ENCODE data around the gene ACVRL1. TPM values are rescaled to one million over a fixed set of nuclear protein-coding genes. Genes with fewer than 3 reads are reported as not detected.

The ACVRL1 gene
- total RNA-seq, 1 donor from 2014 or later = 223 TPM

DNA sequence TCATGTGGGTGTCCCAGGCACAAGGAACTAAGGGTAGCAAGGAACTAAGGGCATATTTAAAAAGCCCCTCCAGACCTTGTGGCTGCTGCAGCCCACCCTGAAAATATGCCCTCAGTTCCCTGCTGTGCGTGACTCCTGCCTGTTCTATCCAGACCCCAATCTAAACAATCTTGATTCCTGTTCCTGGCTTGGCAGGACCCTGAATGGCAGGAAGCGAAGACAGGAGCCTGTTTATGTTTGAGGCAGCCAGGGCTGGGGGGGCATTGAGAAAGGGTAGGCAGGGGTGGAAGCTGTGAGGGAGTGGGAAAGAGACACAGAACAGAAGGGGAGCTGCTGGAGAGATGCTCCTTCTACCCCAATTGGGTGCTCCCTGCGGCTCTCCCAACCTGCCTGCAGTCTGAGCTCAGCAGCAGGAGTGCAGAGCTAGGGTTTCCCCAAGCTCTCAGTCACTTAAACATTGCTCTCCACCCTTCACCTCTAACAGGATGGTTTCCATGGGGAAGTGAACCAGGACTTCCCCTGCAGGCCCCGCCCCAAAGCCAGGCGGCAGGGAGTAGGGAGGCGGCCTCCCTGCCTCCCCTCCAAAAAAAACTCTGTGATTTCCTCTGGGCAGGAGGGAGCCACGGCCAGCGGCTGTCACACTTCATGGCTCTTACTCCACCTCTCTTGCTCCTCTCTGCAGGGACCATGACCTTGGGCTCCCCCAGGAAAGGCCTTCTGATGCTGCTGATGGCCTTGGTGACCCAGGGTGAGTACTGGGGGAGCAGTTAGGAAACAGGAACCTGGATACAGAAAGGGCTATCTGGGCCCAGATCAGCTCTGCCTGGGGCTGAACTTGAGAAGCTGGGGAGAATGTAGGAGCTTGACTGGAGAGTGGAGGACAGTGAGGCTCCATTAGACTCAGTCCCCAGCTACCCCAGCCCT, 4.7 kb downstream of the ACVRL1 start:
- ATAC-seq = peak; percentile 81
- peak overlapping the region; percentile 58 for H3K4me3 ChIP-seq
- peaks cover 54% of the 10 kb centered on the region for H3K4me1 ChIP-seq
- peak overlapping the region; percentile 86 for H3K27ac ChIP-seq
- intact Hi-C loops (cut with DNase I) = no loop called here
- H3K36me3 ChIP-seq = peaks cover 21% of the 10 kb centered on the region
- H3K27me3 ChIP-seq = no peaks in the 10 kb centered on the region
- TF ChIP-seq, protein P1, sequence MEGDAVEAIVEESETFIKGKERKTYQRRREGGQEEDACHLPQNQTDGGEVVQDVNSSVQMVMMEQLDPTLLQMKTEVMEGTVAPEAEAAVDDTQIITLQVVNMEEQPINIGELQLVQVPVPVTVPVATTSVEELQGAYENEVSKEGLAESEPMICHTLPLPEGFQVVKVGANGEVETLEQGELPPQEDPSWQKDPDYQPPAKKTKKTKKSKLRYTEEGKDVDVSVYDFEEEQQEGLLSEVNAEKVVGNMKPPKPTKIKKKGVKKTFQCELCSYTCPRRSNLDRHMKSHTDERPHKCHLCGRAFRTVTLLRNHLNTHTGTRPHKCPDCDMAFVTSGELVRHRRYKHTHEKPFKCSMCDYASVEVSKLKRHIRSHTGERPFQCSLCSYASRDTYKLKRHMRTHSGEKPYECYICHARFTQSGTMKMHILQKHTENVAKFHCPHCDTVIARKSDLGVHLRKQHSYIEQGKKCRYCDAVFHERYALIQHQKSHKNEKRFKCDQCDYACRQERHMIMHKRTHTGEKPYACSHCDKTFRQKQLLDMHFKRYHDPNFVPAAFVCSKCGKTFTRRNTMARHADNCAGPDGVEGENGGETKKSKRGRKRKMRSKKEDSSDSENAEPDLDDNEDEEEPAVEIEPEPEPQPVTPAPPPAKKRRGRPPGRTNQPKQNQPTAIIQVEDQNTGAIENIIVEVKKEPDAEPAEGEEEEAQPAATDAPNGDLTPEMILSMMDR (IDR thresholded peaks at IDR 0.05) = no peak
- DNase-seq = peak; percentile 83
- H3K9me3 ChIP-seq = no peaks in the 10 kb centered on the region

DNA sequence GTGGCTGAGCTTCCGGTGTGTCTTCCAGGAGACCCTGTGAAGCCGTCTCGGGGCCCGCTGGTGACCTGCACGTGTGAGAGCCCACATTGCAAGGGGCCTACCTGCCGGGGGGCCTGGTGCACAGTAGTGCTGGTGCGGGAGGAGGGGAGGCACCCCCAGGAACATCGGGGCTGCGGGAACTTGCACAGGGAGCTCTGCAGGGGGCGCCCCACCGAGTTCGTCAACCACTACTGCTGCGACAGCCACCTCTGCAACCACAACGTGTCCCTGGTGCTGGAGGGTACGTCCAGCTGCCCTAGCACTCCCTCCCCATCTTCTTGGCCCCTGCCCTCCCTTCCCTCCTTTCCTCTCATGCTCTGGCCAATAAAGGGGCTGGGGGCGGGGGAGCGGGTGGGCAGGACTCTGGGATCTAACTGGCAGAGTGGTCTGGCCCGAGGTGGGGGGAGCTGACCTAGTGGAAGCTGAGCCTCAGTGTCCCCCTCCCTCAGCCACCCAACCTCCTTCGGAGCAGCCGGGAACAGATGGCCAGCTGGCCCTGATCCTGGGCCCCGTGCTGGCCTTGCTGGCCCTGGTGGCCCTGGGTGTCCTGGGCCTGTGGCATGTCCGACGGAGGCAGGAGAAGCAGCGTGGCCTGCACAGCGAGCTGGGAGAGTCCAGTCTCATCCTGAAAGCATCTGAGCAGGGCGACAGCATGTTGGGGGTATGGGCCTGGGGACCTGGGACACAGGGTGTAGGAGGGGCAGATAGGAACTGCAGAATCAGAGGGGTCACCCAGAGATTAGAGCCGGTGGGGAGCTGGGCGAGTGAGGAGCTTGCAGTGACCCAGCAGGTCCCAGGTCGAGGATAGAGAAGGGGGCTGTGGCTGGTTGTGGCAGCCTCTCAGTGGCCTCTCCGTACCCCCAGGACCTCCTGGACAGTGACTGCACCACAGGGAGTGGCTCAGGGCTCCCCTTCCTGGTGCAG, 6.0 kb downstream of the ACVRL1 start:
- peak overlapping the region; percentile 86 for H3K27ac ChIP-seq
- intact Hi-C loops (cut with DNase I) = no loop called here
- TF ChIP-seq, protein P1 (IDR thresholded peaks at IDR 0.05) = peak; percentile 32
- H3K27me3 ChIP-seq = no peaks in the 10 kb centered on the region
- H3K9me3 ChIP-seq = no peaks in the 10 kb centered on the region
- peaks cover 55% of the 10 kb centered on the region for H3K4me1 ChIP-seq
- peak overlapping the region; percentile 58 for H3K4me3 ChIP-seq
- H3K36me3 ChIP-seq = peaks cover 21% of the 10 kb centered on the region
- ATAC-seq (peak; percentile 15), DNase-seq (peak; percentile 66)

DNA sequence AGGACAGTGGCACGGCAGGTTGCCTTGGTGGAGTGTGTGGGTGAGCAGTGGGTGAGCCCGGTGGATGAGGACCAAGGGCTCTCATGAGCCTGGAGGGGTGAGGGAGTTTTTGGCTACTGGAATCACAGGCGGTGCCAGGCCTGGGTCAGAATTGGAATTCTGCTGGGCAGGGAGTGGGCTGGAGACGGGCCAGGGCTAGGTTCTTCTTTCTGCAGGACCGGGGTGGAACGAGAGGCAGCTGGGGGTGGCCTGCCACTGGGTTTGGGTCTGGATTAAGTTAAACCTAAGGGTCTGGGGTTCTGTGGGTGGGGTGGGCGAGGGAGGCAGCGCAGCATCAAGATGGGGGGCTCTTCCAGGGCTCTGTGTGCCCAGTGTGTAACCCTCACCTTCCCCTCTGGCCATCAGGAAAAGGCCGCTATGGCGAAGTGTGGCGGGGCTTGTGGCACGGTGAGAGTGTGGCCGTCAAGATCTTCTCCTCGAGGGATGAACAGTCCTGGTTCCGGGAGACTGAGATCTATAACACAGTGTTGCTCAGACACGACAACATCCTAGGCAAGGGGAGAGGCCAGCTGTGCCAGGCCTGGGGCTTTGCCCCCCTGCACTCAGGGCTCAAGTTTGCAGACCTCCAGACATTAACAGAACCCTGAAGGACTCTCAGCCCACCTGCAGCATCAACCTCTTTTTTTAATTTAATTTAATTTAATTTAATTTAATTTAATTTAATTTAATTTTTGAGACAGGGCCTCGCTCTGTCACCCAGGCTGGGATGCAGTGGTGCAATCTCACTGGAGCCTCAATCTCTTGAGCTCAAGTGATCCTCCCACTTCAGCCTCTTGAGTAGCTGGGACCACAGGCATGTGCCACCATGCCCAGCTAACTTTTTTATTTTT, 7.0 kb downstream of the ACVRL1 start:
- peak; percentile 2 for ATAC-seq
- intact Hi-C loops (cut with DNase I) = no loop called here
- H3K4me1 ChIP-seq = peaks cover 55% of the 10 kb centered on the region
- peaks cover 27% of the 10 kb centered on the region for H3K36me3 ChIP-seq
- TF ChIP-seq, protein P1 (IDR thresholded peaks at IDR 0.05) = no peak
- H3K27me3 ChIP-seq = no peaks in the 10 kb centered on the region
- H3K27ac ChIP-seq = peak overlapping the region; percentile 86
- H3K9me3 ChIP-seq = no peaks in the 10 kb centered on the region
- H3K4me3 ChIP-seq = peak overlapping the region; percentile 58
- DNase-seq = peak; percentile 67

DNA sequence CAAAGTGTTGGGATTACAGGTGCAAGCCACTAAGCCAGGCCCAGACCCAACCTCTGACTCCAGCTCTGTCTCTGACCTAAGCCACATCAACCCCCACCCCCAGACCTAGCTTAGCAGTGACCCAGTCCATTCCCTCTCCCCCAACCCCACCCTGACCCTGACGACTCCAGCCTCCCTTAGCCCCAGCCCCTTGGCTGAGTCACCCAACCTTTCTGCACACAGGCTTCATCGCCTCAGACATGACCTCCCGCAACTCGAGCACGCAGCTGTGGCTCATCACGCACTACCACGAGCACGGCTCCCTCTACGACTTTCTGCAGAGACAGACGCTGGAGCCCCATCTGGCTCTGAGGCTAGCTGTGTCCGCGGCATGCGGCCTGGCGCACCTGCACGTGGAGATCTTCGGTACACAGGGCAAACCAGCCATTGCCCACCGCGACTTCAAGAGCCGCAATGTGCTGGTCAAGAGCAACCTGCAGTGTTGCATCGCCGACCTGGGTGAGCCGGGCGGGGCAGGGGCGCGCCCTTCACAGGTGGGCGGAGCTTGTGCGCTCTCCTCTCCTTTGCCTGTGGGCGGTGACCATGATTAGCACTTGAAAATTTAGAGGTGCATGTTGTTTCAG, 7.8 kb downstream of the ACVRL1 start:
- intact Hi-C loops (cut with DNase I) = no loop called here
- Histone ChIP-seq H3K27me3 (no peaks in the 10 kb centered on the region), H3K4me3 (no peak overlapping the region), H3K9me3 (no peaks in the 10 kb centered on the region), H3K4me1 (peaks cover 55% of the 10 kb centered on the region), H3K36me3 (peaks cover 33% of the 10 kb centered on the region), H3K27ac (no peak overlapping the region)
- ATAC-seq (no peak), DNase-seq (peak; percentile 46)
- TF ChIP-seq, protein P1 (IDR thresholded peaks at IDR 0.05) = no peak

All from upper lobe of right lung (tissue), 1 donor.